NB4 (cell line): ENCODE data around the gene YAF2.

Experiments used
- DNase-seq: peaks from one replicate; pipeline ENCODE4 v3.0.0; 2010; ENCODE audit warnings: low read depth
- H3K4me3 ChIP-seq: one replicate; pipeline ENCODE4 v1.5.1; 2011; ENCODE audit warnings: mild to moderate bottlenecking, low read depth, low read length, moderate library complexity
- CTCF ChIP-seq: IDR thresholded peaks from one replicate; pipeline ENCODE4 v1.5.1; 2012; ENCODE audit warnings: low read depth, low read length
- MYC ChIP-seq: IDR thresholded peaks from 2 replicates; pipeline ENCODE4 v1.6.1; 2011; ENCODE audit warnings: low read depth, low read length
- POLR2A ChIP-seq: IDR thresholded peaks from 2 replicates; pipeline ENCODE4 v1.6.1; 2011; ENCODE audit warnings: mild to moderate bottlenecking; ENCODE audit not compliant: insufficient read length; ENCODE audit errors: extremely low read depth
- TF ChIP-seq, protein P1 (sequence below): IDR thresholded peaks from 2 replicates; pipeline ENCODE4 v1.6.1; 2011; ENCODE audit warnings: low read depth, low read length

YAF2 gene

DNA sequence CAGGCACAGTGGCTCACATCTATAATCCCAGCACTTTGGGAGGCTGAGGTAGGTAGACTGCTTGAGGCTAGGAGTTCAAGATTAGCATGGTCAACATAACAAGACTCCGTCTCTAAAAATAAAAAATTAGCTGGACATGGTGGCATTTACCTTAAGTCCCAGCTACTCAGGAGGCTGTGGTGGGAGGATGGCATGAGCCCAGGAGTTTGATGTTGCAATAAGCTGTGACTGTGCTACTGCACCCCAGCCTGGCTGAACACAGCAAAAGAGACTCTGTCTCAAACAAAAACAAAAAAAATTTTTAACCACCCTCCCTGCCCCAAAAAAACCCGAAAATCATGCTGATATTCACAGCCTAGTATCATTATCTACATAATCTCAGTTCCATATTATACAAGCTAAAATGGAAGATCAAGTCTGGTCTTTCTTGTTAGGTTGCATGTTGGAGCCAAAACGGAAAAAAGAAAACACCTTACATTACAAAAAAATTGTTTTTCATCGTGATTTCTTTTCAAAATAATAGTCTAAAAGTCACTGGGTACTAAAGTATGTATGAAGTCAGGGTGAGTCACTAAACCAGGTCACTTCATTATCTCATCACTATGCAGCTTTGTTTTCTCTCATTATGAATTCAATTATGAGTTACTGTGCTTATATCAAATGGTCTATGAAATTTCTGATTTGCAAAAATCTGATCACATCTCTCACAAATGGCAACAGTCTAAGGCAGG, 107.2 kb downstream of the YAF2 start:
- peak; percentile 68 for DNase-seq
- TF ChIP-seq CTCF, result no peak
- no peak for TF ChIP-seq POLR2A
- H3K4me3 ChIP-seq, result no peak overlapping the region

GRCh38 chr12:42129595-42130204, 108.3 kb downstream of the YAF2 start:
- peak; percentile 55 for TF ChIP-seq CTCF
- no peak for TF ChIP-seq MYC
- no peak overlapping the region for H3K4me3 ChIP-seq
- peak; percentile 68 for DNase-seq

GRCh38 chr12:42128888-42129287, 109.2 kb downstream of the YAF2 start:
- TF ChIP-seq POLR2A, result no peak
- TF ChIP-seq, protein P1, sequence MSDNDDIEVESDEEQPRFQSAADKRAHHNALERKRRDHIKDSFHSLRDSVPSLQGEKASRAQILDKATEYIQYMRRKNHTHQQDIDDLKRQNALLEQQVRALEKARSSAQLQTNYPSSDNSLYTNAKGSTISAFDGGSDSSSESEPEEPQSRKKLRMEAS, result no peak
- no peak overlapping the region for H3K4me3 ChIP-seq
- DNase-seq, result no peak

DNA sequence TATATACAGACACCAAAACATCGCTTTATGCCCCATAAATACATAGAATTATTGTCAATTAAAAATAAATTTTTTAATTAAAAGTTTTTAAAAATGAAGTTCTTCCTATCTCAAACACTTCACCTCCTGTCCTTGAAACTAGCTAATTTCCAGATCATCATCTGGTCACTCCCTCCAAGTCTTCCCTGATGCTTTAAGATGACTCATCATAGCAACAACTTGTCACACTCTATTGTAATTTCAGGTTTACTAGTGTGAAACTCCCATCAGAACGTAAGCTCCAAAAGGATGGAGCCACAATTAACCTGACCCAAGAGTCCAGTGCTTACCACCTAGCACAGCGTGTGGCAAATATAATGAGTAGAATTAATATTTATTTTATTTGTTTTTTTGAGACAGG, 109.7 kb downstream of the YAF2 start:
- DNase-seq, result peak; percentile 30
- TF ChIP-seq, protein P1, result no peak
- no peak for TF ChIP-seq CTCF
- no peak for TF ChIP-seq MYC
- TF ChIP-seq POLR2A, result no peak
- no peak overlapping the region for H3K4me3 ChIP-seq

- no peak for DNase-seq
- TF ChIP-seq MYC, result no peak
- TF ChIP-seq CTCF, result no peak
- TF ChIP-seq, protein P1, result no peak
- no peak for TF ChIP-seq POLR2A
- no peak overlapping the region for H3K4me3 ChIP-seq
Observed at GRCh38 chr12:42126963-42127362, 111.1 kb downstream of the YAF2 start.

DNA sequence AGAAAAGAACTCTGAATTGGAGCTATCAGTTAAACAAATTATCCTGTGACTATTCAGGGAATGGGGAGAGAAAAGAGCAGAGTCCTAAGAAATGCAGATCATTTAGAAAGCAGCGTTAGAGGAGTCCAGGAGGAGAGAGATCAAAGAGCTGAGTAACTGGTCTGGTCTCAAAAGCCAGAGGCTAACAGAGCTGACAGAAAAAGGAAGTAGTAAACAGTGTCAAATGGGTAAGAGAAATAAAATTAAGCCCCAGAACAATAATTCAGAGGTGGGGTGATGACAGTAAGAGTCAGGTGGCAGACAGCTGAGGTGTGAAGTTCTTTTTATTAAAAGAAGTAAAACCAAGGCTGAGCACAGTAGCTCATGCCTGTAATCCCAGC, 112.7 kb downstream of the YAF2 start:
- TF ChIP-seq POLR2A (no peak), MYC (no peak), CTCF (no peak)
- TF ChIP-seq, protein P1, result no peak
- peak; percentile 32 for DNase-seq
- H3K4me3 ChIP-seq, result no peak overlapping the region
